ENCODE results near the gene ANKRD61. TPM values are rescaled to one million over a fixed set of nuclear protein-coding genes. Genes with fewer than 3 reads are reported as not detected.
"Not testable (repeated sequence)": the region's sequence is repeated elsewhere in the genome, so short reads cannot be mapped to it uniquely, and the experiment has no call there.

The ANKRD61 gene
- total RNA-seq, 1 experiment from 2014 or later: 0.23 TPM

- DNase-seq (ENCODE audit: low read depth): no peak
These were observed 391 bp downstream of the ANKRD61 start for GRCh38 chr7:6031567-6031966.

GRCh38 chr7:6032167-6032566 is 991 bp downstream of the ANKRD61 start:
- no peak for DNase-seq (ENCODE audit: low read depth)

- no peak for DNase-seq (ENCODE audit: low read depth)
These were observed 1.5 kb downstream of the ANKRD61 start for GRCh38 chr7:6032641-6033040.

- DNase-seq (ENCODE audit: low read depth): no peak
These were observed 4.0 kb downstream of the ANKRD61 start for GRCh38 chr7:6035165-6035564.

- no peak for DNase-seq (ENCODE audit: low read depth)
These were observed 4.5 kb downstream of the ANKRD61 start for GRCh38 chr7:6035686-6036085.

- DNase-seq (ENCODE audit: low read depth): no peak
These were observed 18.6 kb downstream of the ANKRD61 start for GRCh38 chr7:6049780-6050179.

GRCh38 chr7:6051185-6051584 is 20.0 kb downstream of the ANKRD61 start:
- DNase-seq (ENCODE audit: low read depth): not testable (repeated sequence)

GRCh38 chr7:6056616-6057015 is 25.4 kb downstream of the ANKRD61 start:
- no peak for DNase-seq (ENCODE audit: low read depth)

GRCh38 chr7:6057316-6058129 is 26.3 kb downstream of the ANKRD61 start:
- no peak for DNase-seq (ENCODE audit: low read depth)

GRCh38 chr7:6059941-6060340 is 28.8 kb downstream of the ANKRD61 start:
- not testable (repeated sequence) for DNase-seq (ENCODE audit: low read depth)

GRCh38 chr7:6071406-6071805 is 40.2 kb downstream of the ANKRD61 start:
- DNase-seq (ENCODE audit: low read depth): no peak

- no peak for DNase-seq (ENCODE audit: low read depth)
These were observed 43.6 kb downstream of the ANKRD61 start for GRCh38 chr7:6074612-6075380.

GRCh38 chr7:6078548-6078947 is 47.4 kb downstream of the ANKRD61 start:
- peak; percentile 16 for DNase-seq (ENCODE audit: low read depth)

- not testable (repeated sequence) for DNase-seq (ENCODE audit: low read depth)
These were observed 51.9 kb downstream of the ANKRD61 start for GRCh38 chr7:6083047-6083446.

Other genes starting within 250 kb of the ANKRD61 start
- gene RNF216, start 249.7 kb upstream of the ANKRD61 start, total RNA-seq (2014; rRNA removed; shearing (Covaris generic)): 21.1 and 23.4 TPM in 2 replicates
- gene OCM, start 150.6 kb upstream of the ANKRD61 start, total RNA-seq (2014; rRNA removed; shearing (Covaris generic)): not detected in 2 replicates
- 95.6 and 101 TPM in 2 replicates for gene CCZ1, start 132.6 kb upstream of the ANKRD61 start, total RNA-seq (2014; rRNA removed; shearing (Covaris generic))
- gene RSPH10B, start 60.7 kb upstream of the ANKRD61 start, total RNA-seq (2014; rRNA removed; shearing (Covaris generic)): 0.11 and 0.51 TPM in 2 replicates
- gene PMS2, start 22.3 kb upstream of the ANKRD61 start, total RNA-seq (2014; rRNA removed; shearing (Covaris generic)): 12.9 and 17.1 TPM in 2 replicates
- 124 and 145 TPM in 2 replicates for gene AIMP2, start 22.1 kb upstream of the ANKRD61 start, total RNA-seq (2014; rRNA removed; shearing (Covaris generic))
- gene EIF2AK1, start 27.8 kb downstream of the ANKRD61 start, total RNA-seq (2014; rRNA removed; shearing (Covaris generic)): 81.4 and 102 TPM in 2 replicates
- 6.7 and 16.5 TPM in 2 replicates for gene USP42, start 73.6 kb downstream of the ANKRD61 start, total RNA-seq (2014; rRNA removed; shearing (Covaris generic))
- gene CYTH3, start 241.2 kb downstream of the ANKRD61 start, total RNA-seq (2014; rRNA removed; shearing (Covaris generic)): 8.4 and 10.2 TPM in 2 replicates